Gastrocnemius medialis (tissue), 4 donors: Measurements from ENCODE around the gene SHANK3. TPM values are rescaled to one million over a fixed set of nuclear protein-coding genes. Genes with fewer than 3 reads are reported as not detected.
A peak's percentile ranks its signal among the peaks of the same experiment; 100 is the strongest.

ENCODE experiments used
- ATAC-seq, 2 donors: fragments of 150-250 bp; one replicate each; pipeline ENCODE4 v1.9.1; 2016
- DNase-seq, 2 donors: peaks; one replicate each; pipeline ENCODE4 v3.0.0-alpha.2; 2019
- H3K27ac ChIP-seq, 4 donors: fragments of 200-600 bp; sonication (generic); 1 replicate in 1 of 4; 2 replicates in 3 of 4; pipeline ENCODE4 v1.5.1; 2016 to 2018; ENCODE audit warnings: mild to moderate bottlenecking in 2 of 4, moderate library complexity in 1 of 4
- H3K27me3 ChIP-seq, 3 donors: fragments of 200-600 bp; sonication (generic) in 2 of 3; 1 replicate in 1 of 3; 2 replicates in 2 of 3; pipeline versions ENCODE4 v1.5.1 to v1.6.0; 2016 to 2019; ENCODE audit warnings: mild to moderate bottlenecking in 1 of 3, moderate library complexity in 1 of 3
- H3K36me3 ChIP-seq, 2 donors: fragments of 200-600 bp; sonication (generic) in 1 of 2; one replicate each; pipeline ENCODE4 v1.5.1; 2017 to 2018
- H3K4me1 ChIP-seq, 2 donors: fragments of 200-600 bp; sonication (generic) in 1 of 2; one replicate each; pipeline ENCODE4 v1.5.1; 2016 to 2017; ENCODE audit warnings: mild to moderate bottlenecking in 2 of 2
- H3K4me3 ChIP-seq, 4 donors: fragments of 200-600 bp; sonication (generic) in 3 of 4; 1 replicate in 1 of 4; 2 replicates in 3 of 4; pipeline ENCODE4 v1.5.1; 2016 to 2019; ENCODE audit warnings: mild to moderate bottlenecking in 2 of 4
- H3K9me3 ChIP-seq, 3 donors: fragments of 200-600 bp; sonication (generic) in 2 of 3; 1 replicate in 1 of 3; 2 replicates in 2 of 3; pipeline ENCODE4 v1.5.1; 2016 to 2019
- CTCF ChIP-seq, 5 experiments: fragments of 450-650 bp in 3 of 5; fragments of 200-600 bp in 2 of 5; sonication (generic) in 2 of 5; IDR thresholded peaks in 4 of 5; conservative IDR thresholded peaks in 1 of 5; 1 replicate in 4 of 5; 2 replicates in 1 of 5; pipeline ENCODE4 v1.5.1; 2016 to 2019; ENCODE audit warnings: antibody characterized with exemption in 5 of 5, mild to moderate bottlenecking in 3 of 5, moderate library complexity in 3 of 5
- POLR2A ChIP-seq, 2 donors: fragments of 450-650 bp; IDR thresholded peaks; one replicate each; pipeline ENCODE4 v1.6.1; 2017; ENCODE audit warnings: antibody characterized with exemption in 2 of 2, mild to moderate bottlenecking in 2 of 2, moderate library complexity in 2 of 2
- in situ Hi-C, 4 donors: fragments of 200-750 bp; cut with MboI; loops; one replicate each; pipeline versions ENCODE4 v1.15.0 to v1.8.0; 2017; ENCODE audit warnings: low sequenced_read_pairs in 4 of 4
- intact Hi-C: fragments of 100-400 bp; cut with DNase I; formaldehyde crosslinking; loops from one replicate; pipeline ENCODE4 v1.15.1; 2023; ENCODE audit warnings: low total_unique reads
- total RNA-seq, 4 donors: library from RNA; depleted of rRNA; stranded (reverse); fragments of >200 nt; gene quantifications; one replicate each; pipeline versions ENCODE4 v1.1.0 to v1.2.3, GENCODE V29; 2016

The SHANK3 gene
- total RNA-seq, 4 donors from 2014 or later = 3.8 to 9.8 (median 5.1) TPM

GRCh38 chr22:50720301-50721256 lies 48.0 kb downstream of the SHANK3 start:
- no peaks in the 10 kb centered on the region for H3K36me3 ChIP-seq
- H3K4me3 ChIP-seq = peak overlapping the region in 1 of 4 donors; percentile 22
- H3K4me1 ChIP-seq = peaks cover 11 to 27% of the 10 kb centered on the region in 2 donors
- TF ChIP-seq CTCF (IDR thresholded peaks at IDR 0.05 in 4 of 5, conservative IDR thresholded peaks at IDR 0.05 in 1 of 5) (no peak), POLR2A (IDR thresholded peaks at IDR 0.05) (no peak)
- peaks cover 0 to 13% (median 9%) of the 10 kb centered on the region in 3 donors for H3K27me3 ChIP-seq
- peak overlapping the region in 1 of 4 donors; percentile 50 for H3K27ac ChIP-seq
- DNase-seq (no peak), ATAC-seq (no peak)
- in situ Hi-C loops (no loop called here), intact Hi-C loops (no loop called here)
- no peaks in the 10 kb centered on the region for H3K9me3 ChIP-seq

GRCh38 chr22:50721257-50721844 lies 48.7 kb downstream of the SHANK3 start:
- peaks cover 0 to 13% (median 9%) of the 10 kb centered on the region in 3 donors for H3K27me3 ChIP-seq
- no peaks in the 10 kb centered on the region for H3K9me3 ChIP-seq
- intact Hi-C loops = no loop called here
- in situ Hi-C loops = no loop called here
- no peaks in the 10 kb centered on the region for H3K36me3 ChIP-seq
- H3K4me3 ChIP-seq = peak overlapping the region in 1 of 4 donors; percentile 22
- no peak for TF ChIP-seq POLR2A (IDR thresholded peaks at IDR 0.05)
- no peak for TF ChIP-seq CTCF (IDR thresholded peaks at IDR 0.05 in 4 of 5, conservative IDR thresholded peaks at IDR 0.05 in 1 of 5)
- peaks cover 11 to 27% of the 10 kb centered on the region in 2 donors for H3K4me1 ChIP-seq
- peak overlapping the region in 1 of 4 donors; percentile 50 for H3K27ac ChIP-seq
- DNase-seq = no peak
- ATAC-seq = peak in 1 of 2 donors; percentile 22

- Histone ChIP-seq H3K27me3 (peaks cover 0 to 13% (median 9%) of the 10 kb centered on the region in 3 donors), H3K4me1 (peaks cover 14 to 26% of the 10 kb centered on the region in 2 donors), H3K27ac (peak overlapping the region in 2 of 4 donors; percentile 25 to 50), H3K9me3 (no peaks in the 10 kb centered on the region), H3K4me3 (no peak overlapping the region), H3K36me3 (no peaks in the 10 kb centered on the region)
- intact Hi-C loops = no loop called here
- no peak for TF ChIP-seq CTCF (IDR thresholded peaks at IDR 0.05 in 4 of 5, conservative IDR thresholded peaks at IDR 0.05 in 1 of 5)
- no peak for TF ChIP-seq POLR2A (IDR thresholded peaks at IDR 0.05)
- no peak for DNase-seq
- in situ Hi-C loops = no loop called here
- no peak for ATAC-seq
Observed at GRCh38 chr22:50722048-50722701, 49.6 kb downstream of the SHANK3 start.

Other genes with a start within 250 kb of the SHANK3 start
- 100 to 1,000 TPM in 3 of 4 donors, 10 to 100 TPM in 1; 50.5 to 116 (median 107) TPM for gene SBF1, start 197.8 kb upstream of the SHANK3 start, total RNA-seq
- under 1 TPM in 1 of 4 donors, not detected in 3; 0.53 TPM for gene ADM2, start 191.3 kb upstream of the SHANK3 start, total RNA-seq
- gene MIOX, start 186.0 kb upstream of the SHANK3 start, total RNA-seq = not detected
- 10 to 100 TPM; 19.7 to 39.4 (median 26.9) TPM for gene LMF2, start 165.1 kb upstream of the SHANK3 start, total RNA-seq
- gene NCAPH2, start 164.6 kb upstream of the SHANK3 start, total RNA-seq = 10 to 100 TPM; 19.0 to 29.3 (median 23.4) TPM
- 1 to 10 TPM in 2 of 4 donors, not detected in 2; 1.0 to 2.3 TPM for gene SCO2, start 147.2 kb upstream of the SHANK3 start, total RNA-seq
- gene TYMP, start 142.8 kb upstream of the SHANK3 start, total RNA-seq = 10 to 100 TPM in 3 of 4 donors, 1 to 10 TPM in 1; 8.8 to 15.8 (median 11.8) TPM
- not detected for gene KLHDC7B, start 126.9 kb upstream of the SHANK3 start, total RNA-seq
- not detected for gene SYCE3, start 109.9 kb upstream of the SHANK3 start, total RNA-seq
- gene CPT1B, start 94.4 kb upstream of the SHANK3 start, total RNA-seq = 100 to 1,000 TPM in 1 of 4 donors, 10 to 100 TPM in 3; 53.4 to 134 (median 63.7) TPM
- gene CHKB, start 90.0 kb upstream of the SHANK3 start, total RNA-seq = 10 to 100 TPM; 10.8 to 39.7 (median 24.4) TPM
- under 1 TPM; 0.39 to 0.85 (median 0.47) TPM for gene MAPK8IP2, start 72.0 kb upstream of the SHANK3 start, total RNA-seq
- gene ARSA, start 44.7 kb upstream of the SHANK3 start, total RNA-seq = 10 to 100 TPM in 2 of 4 donors, 1 to 10 TPM in 2; 8.8 to 17.8 (median 10.2) TPM
- gene ACR, start 65.4 kb downstream of the SHANK3 start, total RNA-seq = not detected
- gene RABL2B, start 110.8 kb downstream of the SHANK3 start, total RNA-seq = 1 to 10 TPM; 1.0 to 8.2 (median 1.7) TPM